H1 (cell line): Measurements from ENCODE around the gene ACAD11. TPM values are rescaled to one million over a fixed set of nuclear protein-coding genes. Genes with fewer than 3 reads are reported as not detected.

Experiments
- CTCF ChIA-PET: fragments of 300-600 bp; sonication (Branson Sonifier 250); formaldehyde crosslinking; loops from one replicate; lab custom pipeline; 2021; ENCODE audit not compliant: partially characterized antibody; lab: Charles Lee
- POLR2A ChIA-PET: fragments of 300-600 bp; sonication (Branson Sonifier 250); formaldehyde crosslinking; loops from one replicate; lab custom pipeline; 2021; ENCODE audit warnings: inconsistent platforms; ENCODE audit not compliant: partially characterized antibody; lab: Charles Lee
- DNase-seq, 2 experiments: peaks; one replicate each; pipeline versions ENCODE4 v3.0.0 to v3.0.0-alpha.2; 2010 to 2022; ENCODE audit warnings: low spot score in 2 of 2, low read depth in 1 of 2, mixed read lengths in 1 of 2
- FAIRE-seq: peaks from 2 replicates; lab custom pipeline; 2011; peaks lifted over from hg19 to GRCh38; lab: Jason Lieb, UNC
- H2AFZ ChIP-seq: 2 replicates; pipeline ENCODE4 v1.8.1; 2012; ENCODE audit warnings: low read length, inconsistent platforms
- H2AK5ac ChIP-seq: 2 replicates; pipeline ENCODE4 v1.6.1; 2013; ENCODE audit warnings: low read depth, low read length
- H2BK120ac ChIP-seq: replicated peaks from 2 replicates; pipeline ENCODE3; 2013; ENCODE audit warnings: low read depth, low read length, inconsistent platforms
- H2BK12ac ChIP-seq: 2 replicates; pipeline ENCODE4 v1.6.1; 2013; ENCODE audit warnings: low read depth, low read length
- H2BK15ac ChIP-seq: 2 replicates; pipeline ENCODE4 v1.6.1; 2013; ENCODE audit warnings: low read length
- H2BK20ac ChIP-seq: 2 replicates; pipeline ENCODE4 v1.6.1; 2013; ENCODE audit warnings: low read length
- H2BK5ac ChIP-seq: 2 replicates; pipeline ENCODE4 v1.6.1; 2013; ENCODE audit warnings: low read depth, low read length
- H3K14ac ChIP-seq: 2 replicates; pipeline ENCODE4 v1.6.1; 2013; ENCODE audit warnings: inconsistent platforms; ENCODE audit not compliant: insufficient read length
- H3K18ac ChIP-seq: 2 replicates; pipeline ENCODE4 v1.6.1; 2013; ENCODE audit warnings: low read length; ENCODE audit errors: extremely low read depth
- H3K23ac ChIP-seq: 2 replicates; pipeline ENCODE4 v1.6.1; 2013; ENCODE audit warnings: inconsistent platforms; ENCODE audit not compliant: insufficient read length
- H3K23me2 ChIP-seq: 2 replicates; pipeline ENCODE4 v1.6.1; 2013; ENCODE audit warnings: low read depth, low read length
- H3K27ac ChIP-seq: 2 replicates; pipeline ENCODE4 v1.6.1; 2011; ENCODE audit warnings: low read depth, low read length, inconsistent platforms
- H3K27me3 ChIP-seq, 4 experiments: replicated peaks in 1 of 4; 1 replicate in 1 of 4; 2 replicates in 3 of 4; pipeline versions ENCODE4 v1.6.1 to v1.8.1; 2011 to 2013; ENCODE audit warnings: low read length in 3 of 4, mild to moderate bottlenecking in 3 of 4, inconsistent platforms in 2 of 4, mixed read lengths in 2 of 4, moderate library complexity in 1 of 4; ENCODE audit not compliant: control insufficient read depth in 3 of 4, insufficient read depth in 3 of 4; ENCODE audit errors: extremely low read depth in 1 of 4
- H3K36me3 ChIP-seq, 4 experiments: 2 replicates each; pipeline versions ENCODE4 v1.6.1 to v1.8.1; 2011 to 2013; ENCODE audit warnings: mild to moderate bottlenecking in 4 of 4, low read length in 3 of 4, moderate library complexity in 2 of 4, control low read depth in 1 of 4, inconsistent platforms in 1 of 4; ENCODE audit not compliant: insufficient read depth in 4 of 4, control insufficient read depth in 2 of 4
- H3K4ac ChIP-seq: replicated peaks from 2 replicates; pipeline ENCODE3; 2013; ENCODE audit warnings: low read length, low read depth, mixed read lengths, inconsistent platforms; ENCODE audit not compliant: insufficient read length
- H3K4me1 ChIP-seq, 4 experiments: replicated peaks in 1 of 4; 1 replicate in 1 of 4; 2 replicates in 3 of 4; pipeline versions ENCODE4 v1.6.1 to v1.8.1; 2011 to 2013; ENCODE audit warnings: low read length in 3 of 4, inconsistent platforms in 2 of 4, mixed read lengths in 1 of 4; ENCODE audit not compliant: insufficient read depth in 4 of 4, control insufficient read depth in 3 of 4
- H3K4me2 ChIP-seq, 2 experiments: 2 replicates each; pipeline versions ENCODE4 v1.6.1 to v1.8.1; 2011 to 2013; ENCODE audit warnings: low read depth in 2 of 2, low read length in 2 of 2, control low read depth in 1 of 2, inconsistent platforms in 1 of 2, mild to moderate bottlenecking in 1 of 2; ENCODE audit not compliant: insufficient read depth in 1 of 2
- H3K4me3 ChIP-seq, 4 experiments: fragments of 200-600, 300-600 bp in 1 of 4; sonication (generic), shearing (Covaris generic), sonication (Bioruptor Twin) in 1 of 4; 2 replicates each; pipeline versions ENCODE4 v1.5.1 to v1.8.1; 2011 to 2016; ENCODE audit warnings: low read length in 4 of 4, low read depth in 3 of 4, control low read depth in 2 of 4, inconsistent platforms in 2 of 4, mild to moderate bottlenecking in 2 of 4, mixed read lengths in 1 of 4, moderate library complexity in 1 of 4; ENCODE audit not compliant: insufficient read depth in 2 of 4; ENCODE audit errors: extremely low read depth in 1 of 4
- H3K56ac ChIP-seq: replicated peaks from 2 replicates; pipeline ENCODE3; 2013; ENCODE audit warnings: low read depth, mild to moderate bottlenecking, mixed read lengths, low read length, inconsistent platforms; ENCODE audit not compliant: insufficient read length
- H3K79me1 ChIP-seq: 2 replicates; pipeline ENCODE4 v1.6.1; 2013; ENCODE audit warnings: low read depth, low read length, control low read depth
- H3K79me2 ChIP-seq, 2 experiments: 2 replicates each; pipeline versions ENCODE4 v1.6.1 to v1.8.1; 2012 to 2013; ENCODE audit warnings: low read length in 2 of 2, mild to moderate bottlenecking in 2 of 2, inconsistent platforms in 1 of 2; ENCODE audit not compliant: insufficient read depth in 2 of 2, control insufficient read depth in 1 of 2
- H3K9ac ChIP-seq, 4 experiments: replicated peaks in 1 of 4; 1 replicate in 1 of 4; 2 replicates in 3 of 4; pipeline versions ENCODE4 v1.6.1 to v1.8.1; 2011 to 2013; ENCODE audit warnings: low read depth in 3 of 4, low read length in 3 of 4, control low read depth in 2 of 4, mild to moderate bottlenecking in 2 of 4, moderate library complexity in 2 of 4, inconsistent platforms in 1 of 4; ENCODE audit errors: extremely low read depth in 1 of 4
- H3K9me3 ChIP-seq, 2 experiments: 2 replicates each; pipeline versions ENCODE4 v1.6.1 to v1.8.1; 2012 to 2013; ENCODE audit warnings: mild to moderate bottlenecking in 2 of 2, moderate library complexity in 2 of 2, control low read depth in 1 of 2, inconsistent platforms in 1 of 2, low read depth in 1 of 2, low read length in 1 of 2, mixed read lengths in 1 of 2; ENCODE audit not compliant: insufficient read depth in 2 of 2
- H4K20me1 ChIP-seq, 2 experiments: replicated peaks in 1 of 2; 2 replicates each; pipeline versions ENCODE3 to v1.8.1; 2011 to 2013; ENCODE audit warnings: inconsistent platforms in 2 of 2, low read length in 2 of 2, mild to moderate bottlenecking in 1 of 2; ENCODE audit not compliant: insufficient read depth in 2 of 2, control insufficient read depth in 1 of 2
- H4K5ac ChIP-seq: 2 replicates; pipeline ENCODE4 v1.6.1; 2013; ENCODE audit warnings: low read length, low read depth, mixed read lengths, inconsistent platforms; ENCODE audit not compliant: insufficient read length
- H4K8ac ChIP-seq: 2 replicates; pipeline ENCODE4 v1.8.0; 2013; ENCODE audit warnings: mild to moderate bottlenecking, moderate library complexity, low read length, inconsistent platforms; ENCODE audit not compliant: insufficient read depth; ENCODE audit errors: extremely low read depth
- H4K91ac ChIP-seq: replicated peaks from 2 replicates; pipeline ENCODE3; 2013; ENCODE audit warnings: low read length, mixed read lengths, inconsistent platforms; ENCODE audit not compliant: insufficient read length
- ASH2L ChIP-seq: fragments of 200-600, 300-600 bp; sonication (generic); IDR thresholded peaks from one replicate; pipeline ENCODE4 v1.7.1; 2017; ENCODE audit warnings: low read length
- CHD1 ChIP-seq: IDR thresholded peaks from 2 replicates; pipeline ENCODE4 v1.6.1; 2012; ENCODE audit warnings: low read depth, low read length, improper control_type of control experiment
- CHD2 ChIP-seq: IDR thresholded peaks from 2 replicates; pipeline ENCODE4 v1.6.1; 2012; ENCODE audit warnings: low read length, improper control_type of control experiment
- CREB1 ChIP-seq: IDR thresholded peaks from 2 replicates; pipeline ENCODE4 v1.6.1; 2012; ENCODE audit warnings: inconsistent platforms
- EZH2 ChIP-seq: fragments of 200-600 bp; sonication (generic); IDR thresholded peaks from 2 replicates; pipeline ENCODE4 v1.7.1; 2012; ENCODE audit warnings: low read depth, mild to moderate bottlenecking, moderate library complexity, low read length, inconsistent platforms; ENCODE audit not compliant: severe bottlenecking
- JUN ChIP-seq: IDR thresholded peaks from 2 replicates; pipeline ENCODE4 v1.6.1; 2011; ENCODE audit warnings: low read depth, mild to moderate bottlenecking, improper control_type of control experiment, low read length
- PHF8 ChIP-seq: fragments of 200-600 bp; sonication (generic); conservative IDR thresholded peaks from 2 replicates; pipeline ENCODE4 v1.7.1; 2012; ENCODE audit warnings: low read depth, mild to moderate bottlenecking, inconsistent platforms, low read length, moderate library complexity
- POLR2A ChIP-seq, 2 experiments: IDR thresholded peaks; 1 replicate in 1 of 2; 2 replicates in 1 of 2; pipeline ENCODE4 v1.6.1; 2011; ENCODE audit warnings: low read depth in 2 of 2, low read length in 2 of 2, mild to moderate bottlenecking in 2 of 2; ENCODE audit errors: control extremely low read depth in 1 of 2
- SIRT6 ChIP-seq: IDR thresholded peaks from one replicate; pipeline ENCODE4 v1.7.1; 2012; ENCODE audit warnings: low read length, inconsistent platforms
- SIX5 ChIP-seq: IDR thresholded peaks from 2 replicates; pipeline ENCODE4 v1.6.1; 2011; ENCODE audit warnings: mild to moderate bottlenecking, low read depth, low read length
- SP2 ChIP-seq: IDR thresholded peaks from 2 replicates; pipeline ENCODE4 v1.6.1; 2012; ENCODE audit warnings: mild to moderate bottlenecking, low read length, inconsistent platforms
- TCF12 ChIP-seq: IDR thresholded peaks from 2 replicates; pipeline ENCODE4 v1.6.1; 2011; ENCODE audit warnings: low read depth, mild to moderate bottlenecking, low read length
- YY1 ChIP-seq: IDR thresholded peaks from 2 replicates; pipeline ENCODE4 v1.6.1; 2011; ENCODE audit warnings: low read depth, mild to moderate bottlenecking, low read length
- WGBS, 2 experiments: shearing (Covaris generic) in 1 of 2; methylation state at CpG; one replicate each; pipeline versions ENCODE4 v1.1.6 to v1.1.7; 2013 to 2015; ENCODE audit warnings: low lambda C conversion rate in 2 of 2, mixed read lengths in 2 of 2, inconsistent platforms in 1 of 2, low coverage in 1 of 2, missing lambda C conversion rate in 1 of 2; ENCODE audit not compliant: insufficient replicate concordance in 2 of 2, insufficient coverage in 1 of 2, insufficient read length in 1 of 2; ENCODE audit errors: extremely low coverage in 1 of 2, missing lambda C conversion rate in 1 of 2; 5-methylcytosine and 5-hydroxymethylcytosine counted together
- polyA plus RNA-seq, 7 experiments: library from polyadenylated mRNA; depleted of rRNA in 3 of 7; stranded (reverse) in 5 of 7; unstranded in 2 of 7; fragments of >200 nt in 5 of 7; fragments of 200-250 nt in 2 of 7; gene quantifications; 1 replicate in 5 of 7; 2 replicates in 1 of 7; 4 replicates in 1 of 7; pipeline versions ENCODE4 v1.2.1 to v1.2.3, GENCODE V29; 2011 to 2013; ENCODE audit warnings: missing spikeins in 2 of 7, mixed read lengths in 2 of 7
- total RNA-seq: library from RNA; stranded (reverse); fragmentation: NEBNext Ultra II Directional; extraction: Animal tissue kit (Norgen Biotek cat#: 25700); gene quantifications from 2 replicates; pipeline ENCODE4 v1.2.1, GENCODE V29; 2021
- TF ChIP-seq, protein P1 (sequence below): IDR thresholded peaks from 2 replicates; pipeline ENCODE4 v1.6.1; 2012; ENCODE audit warnings: inconsistent platforms

Gene ACAD11
- total and polyA plus RNA-seq, 2 of the 8 experiments (the other 6 are each of a cell fraction or from before 2014, with no cell fraction given) = 5.5 to 11.0 TPM

DNA sequence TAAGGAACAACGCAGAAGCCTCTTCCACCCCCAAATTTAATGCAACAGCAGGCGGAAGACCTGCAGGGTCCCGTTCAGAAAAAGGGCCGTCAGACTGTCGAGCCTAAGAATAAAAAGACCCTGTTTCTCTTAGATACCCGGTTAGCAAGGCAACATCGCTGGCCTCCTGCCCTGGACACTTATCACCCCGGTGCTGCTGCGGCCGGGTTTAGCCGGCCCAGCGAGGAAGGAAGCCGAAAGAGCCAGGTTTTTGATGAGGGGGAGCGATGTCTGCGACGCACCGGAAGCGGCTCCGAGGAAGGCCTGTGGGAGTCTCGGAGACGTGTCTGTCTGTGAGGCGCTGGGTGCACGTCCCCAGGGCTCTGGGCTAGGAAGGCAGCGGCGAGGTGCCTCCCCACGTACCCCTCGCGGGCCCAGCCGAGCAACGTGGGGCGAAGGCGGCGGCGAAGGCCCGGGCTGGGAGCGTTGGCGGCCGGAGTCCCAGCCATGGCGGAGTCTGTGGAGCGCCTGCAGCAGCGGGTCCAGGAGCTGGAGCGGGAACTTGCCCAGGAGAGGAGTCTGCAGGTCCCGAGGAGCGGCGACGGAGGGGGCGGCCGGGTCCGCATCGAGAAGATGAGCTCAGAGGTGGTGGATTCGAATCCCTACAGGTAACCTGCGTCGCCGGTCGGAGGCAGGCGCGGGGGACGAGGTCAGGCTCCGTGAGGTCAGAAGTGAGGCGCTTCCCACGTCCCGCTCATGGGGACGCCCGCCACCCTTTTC lies 622 bp upstream of the ACAD11 start, which contains the start of gene UBA5:
Gene UBA5 (plus strand): TSS at position 278 of the 759 bp plus-strand sequence. CDS start 209 bp downstream, at position 487.
- Histone ChIP-seq H2AFZ (peak within 1 kb of the TSS; percentile 98), H2BK5ac (peak within 1 kb of the TSS; percentile 50), H3K23me2 (peaks cover 11% of the 10 kb centered on the region), H2BK15ac (peak within 1 kb of the TSS; percentile 1; the same call in 1 of the 2 replicates), H4K91ac (peak within 1 kb of the TSS; percentile 67), H3K36me3 (no peaks in the 10 kb centered on the region), H2AK5ac (no peak within 1 kb of the TSS), H2BK12ac (no peak within 1 kb of the TSS), H3K4me1 (no peaks in the 10 kb centered on the region; a peak in 1 of 7 replicates), H2BK120ac (no peak within 1 kb of the TSS), H3K18ac (peak within 1 kb of the TSS; percentile 78), H3K27ac (peak within 1 kb of the TSS; percentile 78), H3K9ac (peak within 1 kb of the TSS; percentile 77 to 93 (median 84)), H3K27me3 (no peaks in the 10 kb centered on the region), H3K79me1 (no peaks in the 10 kb centered on the region), H4K5ac (peak within 1 kb of the TSS; percentile 65), H3K79me2 (peaks cover 4 to 29% of the 10 kb centered on the region in 2 experiments; a peak in 3 of 4 replicates), H3K4me2 (peak within 1 kb of the TSS; percentile 73 to 99), H4K20me1 (no peaks in the 10 kb centered on the region), H3K4me3 (peak within 1 kb of the TSS; percentile 90 to 96 (median 94)), H3K9me3 (no peaks in the 10 kb centered on the region), H3K56ac (peak within 1 kb of the TSS; percentile 38), H3K14ac (no peak within 1 kb of the TSS), H3K23ac (no peak within 1 kb of the TSS), H4K8ac (peak within 1 kb of the TSS; percentile 98), H3K4ac (no peak within 1 kb of the TSS), H2BK20ac (no peak within 1 kb of the TSS)
- POLR2A ChIA-PET = interaction anchor here (0.6 to 1.3 kb wide), 4 partner anchors 10 to 22 kb away, joined by 3 to 4 read pairs (median 3); no protein-coding TSS in a partner anchor
- FAIRE-seq (no peak), DNase-seq (peak in 1 of 2 experiments; percentile 83)
- CTCF ChIA-PET = interaction anchor here (0.6 to 1.7 kb wide), 5 partner anchors 12 to 1988 kb away, joined by 3 to 12 read pairs (median 3); no protein-coding TSS in a partner anchor
- 1% methylated on average over 61 of the region's 64 CpGs; no CpG with 5 or more reads in 1 of the 2 experiments for WGBS, 2 experiments
- TF ChIP-seq ASH2L (peak; percentile 93), CREB1 (no peak), EZH2 (no peak), SIRT6 (no peak), SIX5 (no peak), CHD1 (no peak), PHF8 (peak; percentile 85), CHD2 (no peak), YY1 (0 out of 2 replicates have a peak, but pooled peaks have one; percentile 2), POLR2A (IDR thresholded peaks at IDR 0.05; ENCODE audit: control extremely low read depth in 1 of 2, low read depth in 2 of 2, low read length in 2 of 2) (peak in 1 of 2 experiments; percentile 69; a peak in 2 of 3 replicates), JUN (no peak), TCF12 (no peak), SP2 (no peak)
- TF ChIP-seq, protein P1, sequence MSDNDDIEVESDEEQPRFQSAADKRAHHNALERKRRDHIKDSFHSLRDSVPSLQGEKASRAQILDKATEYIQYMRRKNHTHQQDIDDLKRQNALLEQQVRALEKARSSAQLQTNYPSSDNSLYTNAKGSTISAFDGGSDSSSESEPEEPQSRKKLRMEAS = no peak
